HepG2 (cell line): ENCODE measurements around the gene MRPS34. TPM values are rescaled to one million over a fixed set of nuclear protein-coding genes. Genes with fewer than 3 reads are reported as not detected.

Experiments used
- ATAC-seq: fragments of 200-7000 bp; cut with Tn5 transposase; 3 replicates; pipeline ENCODE4 v1.9.1; 2020; ENCODE audit warnings: mild to moderate bottlenecking, moderate library complexity
- BruUV-seq: library from RNA; stranded (reverse); fragments of 400-500 nt; replicated peaks from 2 replicates; lab custom pipeline; 2021; lab: Mats Ljungman, UMichigan
- CTCF ChIA-PET: fragments of 300-600 bp; formaldehyde crosslinking; extraction: SDS; loops from one replicate; lab custom pipeline; 2021; ENCODE audit warnings: low total read pairs, inconsistent platforms, low intra/inter-chr PET ratio; lab: Yijun Ruan, JAX
- POLR2A ChIA-PET: fragments of 350-600 bp; sonication (Branson Sonifier 250); formaldehyde crosslinking; loops from one replicate; lab custom pipeline; 2020; ENCODE audit warnings: antibody characterized with exemption, inconsistent platforms; lab: Yijun Ruan, JAX
- DNase-seq: peaks from one replicate; pipeline ENCODE4 v3.0.0-alpha.2; 2015; ENCODE audit warnings: low spot score
- FAIRE-seq: peaks from 3 replicates; lab custom pipeline; 2011; peaks lifted over from hg19 to GRCh38; lab: Jason Lieb, UNC
- H2AFZ ChIP-seq: one replicate; pipeline ENCODE4 v1.6.1; 2011; ENCODE audit warnings: low read length, inconsistent platforms
- H3K27ac ChIP-seq: fragments of 300-600 bp; 3 replicates; pipeline ENCODE4 v1.8.0; 2011; ENCODE audit warnings: mixed run types, mild to moderate bottlenecking, mixed read lengths, low read length, inconsistent platforms; ENCODE audit not compliant: insufficient read depth; ENCODE audit errors: extremely low read length
- H3K27me3 ChIP-seq, 2 experiments: fragments of 200-600 bp in 1 of 2; 2 replicates in 1 of 2; 3 replicates in 1 of 2; pipeline versions ENCODE4 v1.6.0 to v1.8.0; 2011; ENCODE audit warnings: low read length in 2 of 2, mild to moderate bottlenecking in 2 of 2, moderate library complexity in 2 of 2, inconsistent platforms in 1 of 2; ENCODE audit not compliant: insufficient read depth in 2 of 2, control insufficient read depth in 1 of 2
- H3K36me3 ChIP-seq, 2 experiments: fragments of 200-600 bp in 1 of 2; replicated peaks in 1 of 2; 2 replicates in 1 of 2; 3 replicates in 1 of 2; pipeline versions ENCODE4 v1.5.1 to v1.8.0; 2011; ENCODE audit warnings: low read length in 2 of 2, inconsistent platforms in 1 of 2; ENCODE audit not compliant: insufficient read depth in 2 of 2, control insufficient read depth in 1 of 2
- H3K4me1 ChIP-seq: 2 replicates; pipeline ENCODE4 v1.5.1; 2012; ENCODE audit warnings: low read length, inconsistent platforms; ENCODE audit not compliant: insufficient read depth
- H3K4me2 ChIP-seq: 2 replicates; pipeline ENCODE4 v1.6.0; 2011; ENCODE audit warnings: low read depth, low read length, inconsistent platforms
- H3K4me3 ChIP-seq, 3 experiments: fragments of 200-600 bp in 1 of 3; sonication (generic), shearing (Covaris generic) in 1 of 3; replicated peaks in 1 of 3; 2 replicates each; pipeline ENCODE4 v1.5.1; 2011 to 2016; ENCODE audit warnings: low read length in 3 of 3, inconsistent platforms in 2 of 3, low read depth in 2 of 3, mild to moderate bottlenecking in 2 of 3, control low read depth in 1 of 3, mixed read lengths in 1 of 3; ENCODE audit not compliant: insufficient read depth in 1 of 3
- H3K79me2 ChIP-seq: one replicate; pipeline ENCODE4 v1.6.1; 2011; ENCODE audit warnings: low read length, inconsistent platforms; ENCODE audit not compliant: insufficient read depth
- H3K9ac ChIP-seq: 2 replicates; pipeline ENCODE4 v1.6.0; 2011; ENCODE audit warnings: mild to moderate bottlenecking, low read depth, low read length, inconsistent platforms; ENCODE audit not compliant: insufficient read depth
- H3K9me3 ChIP-seq: 2 replicates; pipeline ENCODE4 v1.5.1; 2012; ENCODE audit warnings: mild to moderate bottlenecking, low read length
- H4K20me1 ChIP-seq: 2 replicates; pipeline ENCODE4 v1.6.0; 2011; ENCODE audit warnings: inconsistent platforms, mild to moderate bottlenecking, low read length, moderate library complexity; ENCODE audit not compliant: insufficient read depth
- ELF1 ChIP-seq: sonication (generic); formaldehyde crosslinking; IDR thresholded peaks from 2 replicates; pipeline ENCODE4 v1.4.0; 2020; ENCODE audit warnings: missing genetic modification reagents
- MAFF ChIP-seq: IDR thresholded peaks from 2 replicates; pipeline ENCODE4 v1.6.1; 2011; ENCODE audit warnings: low read depth, low read length, improper control_type of control experiment
- MBNL3 ChIP-seq: fragments of 250-450 bp; sonication (Bioruptor Pico); conservative IDR thresholded peaks from 2 replicates; pipeline ENCODE4 v1.8.0; 2022; ENCODE audit warnings: mild to moderate bottlenecking, inconsistent platforms
- NCOA5 ChIP-seq: sonication (generic); formaldehyde crosslinking; IDR thresholded peaks from 2 replicates; pipeline ENCODE4 v1.4.0; 2020; ENCODE audit warnings: missing genetic modification reagents
- SAP130 ChIP-seq: IDR thresholded peaks from 2 replicates; pipeline ENCODE4 v1.6.1; 2016; ENCODE audit warnings: low read depth
- THAP9 ChIP-seq: sonication (generic); formaldehyde crosslinking; IDR thresholded peaks from 2 replicates; pipeline ENCODE4; 2020; ENCODE audit warnings: missing genetic modification reagents, mild to moderate bottlenecking, borderline replicate concordance
- ZNF18 ChIP-seq: sonication (generic); formaldehyde crosslinking; IDR thresholded peaks from 2 replicates; pipeline ENCODE4 v1.8.0; 2022; ENCODE audit warnings: mild to moderate bottlenecking, missing genetic modification reagents; ENCODE audit not compliant: insufficient replicate concordance
- ZNF280D ChIP-seq: sonication (generic); formaldehyde crosslinking; IDR thresholded peaks from 2 replicates; pipeline ENCODE4 v1.5.1; 2020; ENCODE audit warnings: mild to moderate bottlenecking, missing genetic modification reagents
- ZNF850 ChIP-seq: sonication (generic); formaldehyde crosslinking; conservative IDR thresholded peaks from 2 replicates; pipeline ENCODE4 v1.9.0; 2021; ENCODE audit warnings: mild to moderate bottlenecking, missing genetic modification reagents
- WGBS: methylation state at CpG from one replicate; pipeline ENCODE4 v1.1.6; 2017; ENCODE audit warnings: low lambda C conversion rate; 5-methylcytosine and 5-hydroxymethylcytosine counted together
- in situ Hi-C: cut with HindIII; loops from 2 replicates; pipeline ENCODE4 v1.10.0; 2017; ENCODE audit warnings: low pct_unique_long_range_greater_than_20kb; ENCODE audit not compliant: extremely low pct_ligation_motif_present
- intact Hi-C: fragments of 100-400 bp; cut with micrococcal nuclease; formaldehyde crosslinking; loops from one replicate; pipeline ENCODE4 v1.10.0; 2022; ENCODE audit not compliant: unreplicated experiment
- polyA plus RNA-seq, 8 experiments: library from polyadenylated mRNA; depleted of rRNA in 3 of 8; stranded (reverse) in 7 of 8; unstranded in 1 of 8; fragments of >200 nt; fragmentation: Illumina TruSeq in 4 of 8; extraction: Trizol in 4 of 8; gene quantifications; 2 replicates each; pipeline versions ENCODE4 v1.2.1 to v1.2.3, GENCODE V29; 2011 to 2016; ENCODE audit warnings: low read depth in 4 of 8, missing spikeins in 1 of 8, mixed read lengths in 1 of 8; ENCODE audit not compliant: insufficient read depth in 1 of 8
- total RNA-seq, 5 experiments: library from RNA; depleted of rRNA; stranded (reverse); fragments of >200 nt; fragmentation: Illumina TruSeq; extraction: Trizol; gene quantifications; 2 replicates each; pipeline ENCODE4 v1.2.3, GENCODE V29; 2016; ENCODE audit warnings: low read depth in 1 of 5

Gene MRPS34
- total and polyA plus RNA-seq, 2 of the 13 experiments (the other 11 are each of a cell fraction or from before 2014, with no cell fraction given): 63.5 to 131 TPM

- no peak for TF ChIP-seq THAP9
Observed at GRCh38 chr16:1785846-1786170, 12.9 kb upstream of the MRPS34 start (continued).

GRCh38 chr16:1784977-1785845 is 12.3 kb upstream of the MRPS34 start:
- WGBS: 91% methylated on average over 13 of the region's 26 CpGs
- DNase-seq: no peak
- Histone ChIP-seq H3K36me3 (peaks cover 4 to 7% of the 10 kb centered on the region in 2 experiments; a peak in 3 of 5 replicates), H2AFZ (no peak overlapping the region), H4K20me1 (peaks cover 4% of the 10 kb centered on the region; the same call in 1 of the 2 replicates), H3K79me2 (peaks cover 26% of the 10 kb centered on the region), H3K4me3 (no peak overlapping the region), H3K9me3 (no peaks in the 10 kb centered on the region), H3K27me3 (peaks cover 0 to 2% of the 10 kb centered on the region in 2 experiments; a peak in 1 of 5 replicates), H3K4me2 (no peak overlapping the region), H3K9ac (no peak overlapping the region), H3K4me1 (peaks cover 22% of the 10 kb centered on the region), H3K27ac (no peak overlapping the region)
- CTCF ChIA-PET: no interaction called here
- no peak for TF ChIP-seq ELF1 (CRISPR knock-in tag)
- no peak for TF ChIP-seq ZNF280D (CRISPR knock-in tag)
- no peak for TF ChIP-seq SAP130 (CRISPR knock-in tag)
- no peak for TF ChIP-seq MBNL3 (CRISPR knock-in tag)
- TF ChIP-seq ZNF18 (CRISPR knock-in tag): no peak
- TF ChIP-seq NCOA5 (CRISPR knock-in tag): no peak
- no peak for TF ChIP-seq ZNF850 (CRISPR knock-in tag)
- TF ChIP-seq MAFF: no peak
- POLR2A ChIA-PET: interaction anchor here (1.1 to 4.4 kb wide), 2 partner anchors 8 to 48 kb away, joined by 4 to 57 read pairs; partner anchors contain the start of gene IGFALS
- BruUV-seq: no TSS peak
- ATAC-seq: no peak
- in situ Hi-C loops: loop anchor here (5.0 kb wide), 1 partner anchor 37 kb away; no protein-coding TSS in a partner anchor
- intact Hi-C loops: loop anchor here (5.0 kb wide), 1 partner anchor 42 kb away; the partner anchor contains the start of genes FAHD1 and HAGH
- no peak for FAIRE-seq
